ENCODE results near the gene TPH1.

Gene TPH1

DNA sequence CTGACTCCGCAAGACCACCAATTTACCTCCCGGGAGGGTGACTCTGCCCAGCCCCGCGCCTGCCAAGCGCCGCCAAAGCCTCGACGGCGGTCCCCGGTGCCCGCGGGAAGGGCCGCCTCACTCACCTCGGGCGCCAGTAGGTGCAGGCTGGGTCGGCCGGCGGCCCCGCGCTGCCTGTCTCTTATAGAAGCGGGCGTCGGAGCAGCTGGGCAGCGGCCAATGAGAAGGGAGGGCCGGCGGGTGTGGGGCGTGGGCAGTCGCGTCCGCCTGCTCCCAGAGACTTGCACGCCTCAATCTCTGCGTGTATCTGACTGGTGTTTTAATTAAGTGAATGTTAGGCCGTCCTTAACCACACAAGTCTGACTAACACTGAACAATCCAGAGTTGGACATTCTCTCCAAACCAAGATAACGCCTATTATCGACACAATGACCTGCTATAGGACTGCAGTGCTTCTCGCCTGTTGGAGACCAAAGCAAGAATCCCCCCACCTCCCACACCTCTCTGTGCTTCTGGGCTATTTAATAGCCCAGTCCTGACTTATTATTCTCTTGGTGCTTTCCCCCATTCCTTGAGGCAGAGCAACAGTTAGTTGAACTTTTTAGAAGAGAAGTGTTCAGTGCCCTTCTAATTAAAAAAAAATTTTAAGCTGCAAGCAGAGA lies at the start of gene TPH1:
Gene TPH1 (minus strand): TSS at position 154 of the 662 bp plus-strand sequence. CDS start 5,507 bp downstream, outside the sequence.
- no peak for DNase-seq (ENCODE audit: low read depth in 2 of 2)

- DNase-seq (ENCODE audit: low read depth in 2 of 2) = no peak
These were observed 47.9 kb upstream of the TPH1 start for GRCh38 chr11:18093959-18094358.

GRCh38 chr11:18091731-18092130 lies 45.7 kb upstream of the TPH1 start:
- no peak for DNase-seq (ENCODE audit: low read depth in 2 of 2)

GRCh38 chr11:18088966-18089365 lies 42.9 kb upstream of the TPH1 start:
- DNase-seq (ENCODE audit: low read depth in 2 of 2) = no peak

DNA sequence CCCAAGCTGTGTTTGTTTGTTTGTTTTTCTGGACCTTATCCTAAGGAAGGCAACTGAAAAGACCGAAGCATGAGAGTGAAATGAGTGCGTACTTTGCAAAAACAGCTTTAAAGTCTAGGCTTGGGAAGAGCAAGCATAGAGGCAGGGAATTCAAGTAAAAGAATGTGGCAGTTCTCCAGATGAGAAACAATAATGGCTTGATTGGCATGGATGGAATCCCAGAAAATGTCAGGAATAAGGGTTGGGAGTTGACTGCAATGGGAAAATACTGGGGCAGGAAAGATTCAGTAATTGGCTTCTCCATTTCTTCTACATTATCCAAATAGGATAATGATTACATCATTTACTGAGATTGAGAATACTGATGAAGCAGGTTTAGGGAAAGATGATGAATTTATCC lies 42.3 kb upstream of the TPH1 start:
- no peak for DNase-seq (ENCODE audit: low read depth in 2 of 2)

DNA sequence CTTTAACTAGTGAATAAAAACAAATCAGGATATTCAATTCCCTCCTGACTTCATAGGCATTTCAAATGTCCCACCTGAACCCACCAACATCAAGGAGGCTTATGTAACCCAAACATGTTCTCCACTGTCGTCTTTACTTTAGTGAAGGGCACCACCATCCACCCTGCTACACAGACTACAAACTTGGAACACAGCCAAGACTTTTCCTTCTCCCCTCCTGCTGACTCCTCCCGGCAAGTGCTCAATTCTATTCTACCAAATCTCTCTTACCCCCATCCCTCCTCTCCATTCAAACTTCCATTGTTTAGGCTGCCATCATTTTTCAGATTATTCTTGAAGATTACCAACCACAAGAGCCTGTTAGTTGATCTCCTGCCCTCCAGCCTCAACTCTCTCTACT lies 35.5 kb upstream of the TPH1 start:
- no peak for DNase-seq (ENCODE audit: low read depth in 2 of 2)

GRCh38 chr11:18080451-18080850 lies 34.4 kb upstream of the TPH1 start:
- DNase-seq (ENCODE audit: low read depth in 2 of 2) = no peak

DNA sequence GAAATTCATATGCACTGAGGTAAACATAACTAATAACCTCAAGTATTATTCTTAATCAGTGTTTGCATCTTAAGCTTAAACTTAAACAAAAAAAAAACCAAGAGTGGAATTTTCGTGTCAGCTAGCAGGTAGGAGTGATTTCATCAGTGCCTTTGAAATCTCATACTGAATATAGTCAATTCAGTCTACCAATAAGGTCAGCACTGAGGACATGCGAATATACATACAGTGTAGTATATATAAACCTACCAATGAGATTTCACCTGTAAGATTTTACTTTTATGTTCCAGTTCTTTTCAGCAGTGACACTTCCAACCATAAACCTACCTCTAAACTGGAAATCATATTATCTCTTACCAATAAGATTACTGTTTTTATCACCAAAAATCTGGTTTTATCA lies 32.8 kb upstream of the TPH1 start:
- DNase-seq (ENCODE audit: low read depth in 2 of 2) = no peak

DNA sequence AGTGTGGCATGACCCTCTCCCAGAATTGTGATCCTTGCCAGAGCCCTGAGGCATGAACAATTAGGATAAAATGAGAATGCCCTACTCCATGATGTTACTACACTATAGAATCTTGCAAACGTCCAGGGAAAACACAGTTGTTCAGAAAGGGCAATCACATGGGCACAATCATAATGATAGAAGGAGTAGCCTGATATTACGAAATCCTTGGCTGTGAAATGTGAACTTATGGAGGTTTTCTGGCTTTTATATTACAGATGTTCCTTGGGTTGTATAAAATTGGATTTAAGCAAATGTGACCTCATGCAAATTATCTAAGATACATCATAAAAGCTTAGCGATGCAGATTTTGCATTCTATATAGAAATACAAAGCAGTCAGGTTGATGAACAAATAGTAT lies 29.4 kb upstream of the TPH1 start:
- no peak for DNase-seq (ENCODE audit: low read depth in 2 of 2)

DNA sequence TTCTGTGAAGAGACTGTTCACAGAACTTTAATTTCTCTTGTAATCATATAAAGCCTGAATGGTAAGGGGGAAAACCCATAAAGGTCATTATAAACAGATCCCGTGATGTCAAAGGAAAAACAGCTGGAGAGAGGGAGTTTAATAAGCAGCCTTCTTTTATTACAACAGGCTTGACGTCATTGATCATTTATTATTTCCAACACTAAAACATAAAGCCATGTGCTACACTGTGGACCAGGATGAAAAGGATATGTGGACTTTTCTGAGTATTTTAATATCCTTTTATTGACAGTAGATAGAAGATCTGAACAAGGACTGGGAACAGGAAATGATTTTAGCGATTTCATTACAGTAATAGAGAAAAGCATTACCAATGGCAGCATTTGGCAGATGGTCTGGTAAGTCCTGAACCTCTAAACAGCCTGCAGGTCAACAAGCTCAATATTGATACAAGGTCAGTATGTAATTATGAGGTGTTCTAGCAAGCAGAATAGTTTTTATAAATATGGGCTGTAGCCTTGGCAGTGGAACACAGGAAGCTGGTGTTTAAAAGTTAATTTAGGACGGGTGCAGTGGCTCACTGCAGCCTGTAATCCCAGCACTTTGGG lies 25.1 kb upstream of the TPH1 start:
- DNase-seq (ENCODE audit: low read depth in 2 of 2) = no peak

- no peak for DNase-seq (ENCODE audit: low read depth in 2 of 2)
These were observed 21.3 kb upstream of the TPH1 start for GRCh38 chr11:18067372-18067771.

GRCh38 chr11:18066626-18067025 lies 20.6 kb upstream of the TPH1 start:
- no peak for DNase-seq (ENCODE audit: low read depth in 2 of 2)

DNA sequence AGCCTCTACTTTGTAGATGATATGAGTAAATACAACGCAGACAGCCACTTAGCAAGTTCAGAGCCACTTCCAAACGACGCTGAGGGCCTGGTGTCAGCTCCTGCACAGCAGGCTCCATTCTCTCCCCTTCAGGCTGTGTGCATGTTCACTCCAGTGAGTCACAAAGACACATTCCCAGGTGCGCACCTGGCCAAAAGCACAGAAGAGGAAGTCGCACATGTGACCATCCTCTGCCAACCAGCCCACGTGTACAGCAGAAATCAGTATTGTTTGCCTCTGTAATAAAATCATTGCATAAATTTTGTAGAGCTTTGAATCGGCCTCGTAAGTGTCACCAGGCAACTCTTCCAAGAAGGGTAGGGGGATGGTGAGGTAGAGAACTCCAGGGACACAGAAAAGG lies 19.5 kb upstream of the TPH1 start:
- no peak for DNase-seq (ENCODE audit: low read depth in 2 of 2)

GRCh38 chr11:18064450-18065054 lies 18.5 kb upstream of the TPH1 start:
- no peak for DNase-seq (ENCODE audit: low read depth in 2 of 2)

DNA sequence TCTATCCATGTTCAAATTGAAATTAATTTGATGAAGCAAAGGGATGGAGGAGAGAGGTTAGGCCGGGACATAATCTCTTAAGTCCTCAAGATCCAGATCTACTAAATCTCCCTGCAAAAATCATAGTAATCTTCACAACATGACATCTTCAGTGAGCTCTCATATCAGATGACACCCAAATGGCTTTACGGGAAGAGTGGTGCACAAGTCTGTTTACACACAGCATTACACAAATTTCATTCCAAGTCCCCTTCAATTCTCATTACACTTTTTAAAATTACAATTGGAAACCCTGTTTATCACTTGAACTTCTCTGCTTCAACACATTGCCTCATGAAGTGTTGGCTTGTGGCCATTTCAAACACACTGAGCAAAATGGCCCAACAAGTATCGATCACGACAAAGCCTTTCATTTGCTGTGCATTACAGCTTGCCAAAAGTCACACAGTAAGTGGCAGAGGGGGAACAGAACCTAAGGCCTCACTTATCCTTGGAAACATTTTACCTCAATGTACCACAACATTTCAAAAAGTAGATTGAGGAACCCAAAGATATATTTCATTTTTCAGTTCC lies 17.9 kb upstream of the TPH1 start:
- DNase-seq (ENCODE audit: low read depth in 2 of 2) = no peak

DNA sequence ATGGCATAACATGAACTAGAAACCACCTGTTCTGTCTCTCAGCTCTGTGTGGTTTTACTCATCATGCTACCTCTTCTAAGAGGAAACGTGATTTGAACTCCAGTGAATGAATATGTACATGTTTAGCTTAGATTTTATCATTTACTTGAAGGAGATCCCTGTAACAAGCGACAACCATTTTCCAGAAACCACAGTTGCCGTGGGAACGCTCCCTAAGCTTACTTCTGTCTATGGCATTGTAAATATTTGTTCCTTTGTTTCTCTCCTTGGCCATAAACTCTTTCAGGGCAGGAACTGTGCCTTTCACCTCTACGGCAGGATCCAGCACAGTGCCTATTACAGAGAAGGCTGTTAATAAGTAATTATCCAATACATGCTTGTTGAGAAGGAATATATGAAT lies 17.1 kb upstream of the TPH1 start:
- no peak for DNase-seq (ENCODE audit: low read depth in 2 of 2)

DNA sequence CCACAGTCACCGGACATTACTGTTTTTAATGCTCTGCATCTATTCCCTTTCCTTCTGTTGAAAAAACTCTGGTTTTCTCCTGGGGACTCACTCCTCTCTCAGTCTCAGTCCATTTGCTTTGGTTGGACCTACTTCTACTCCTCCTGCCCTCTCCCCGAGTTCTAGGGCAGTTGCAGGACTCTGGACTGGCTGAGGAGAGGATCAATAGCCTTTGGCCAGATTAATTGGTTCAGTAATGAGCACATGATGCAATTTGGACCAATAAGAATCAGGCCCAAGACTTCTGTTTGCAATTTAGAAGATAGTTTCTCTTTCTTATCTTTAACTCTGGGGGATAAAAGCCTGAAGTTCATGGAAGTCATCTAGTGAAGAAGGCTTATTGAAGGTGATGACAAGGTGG lies 15.3 kb upstream of the TPH1 start:
- DNase-seq (ENCODE audit: low read depth in 2 of 2) = no peak

DNA sequence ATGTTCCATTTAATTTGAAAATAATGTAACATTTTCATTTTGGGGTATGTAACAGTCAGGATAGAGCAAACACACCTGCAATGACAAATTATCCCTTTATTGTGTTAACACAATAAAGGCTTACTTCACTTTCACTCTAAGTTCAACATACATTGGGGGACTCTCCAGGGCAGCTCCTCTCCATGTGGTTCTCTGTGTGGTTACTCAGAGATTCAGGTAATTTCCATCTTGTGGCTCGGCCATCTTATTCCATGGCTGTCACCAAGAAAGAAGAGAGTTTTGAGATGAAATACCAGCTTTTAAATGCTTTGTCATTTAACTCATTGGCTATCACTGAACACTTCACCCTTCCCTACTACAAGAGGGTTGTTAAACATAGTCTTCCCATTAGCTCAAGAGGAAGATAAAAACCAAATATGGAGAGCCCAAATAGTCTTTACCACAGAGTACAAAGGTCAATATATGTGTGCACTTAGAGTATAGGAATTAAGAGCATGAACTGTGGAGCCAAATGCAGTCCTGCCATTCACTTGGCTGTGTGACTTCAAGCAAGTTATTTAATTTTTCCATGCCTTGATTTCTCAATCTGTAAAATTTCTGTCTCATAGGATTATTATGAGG lies 10.6 kb upstream of the TPH1 start:
- DNase-seq (ENCODE audit: low read depth in 2 of 2) = no peak

- no peak for DNase-seq (ENCODE audit: low read depth in 2 of 2)
These were observed 8.5 kb upstream of the TPH1 start for GRCh38 chr11:18054511-18055103.

- DNase-seq (ENCODE audit: low read depth in 2 of 2) = no peak
These were observed 4.8 kb upstream of the TPH1 start for GRCh38 chr11:18050848-18051247.

- DNase-seq (ENCODE audit: low read depth in 2 of 2) = no peak
These were observed 9.6 kb downstream of the TPH1 start for GRCh38 chr11:18036456-18036855.

DNA sequence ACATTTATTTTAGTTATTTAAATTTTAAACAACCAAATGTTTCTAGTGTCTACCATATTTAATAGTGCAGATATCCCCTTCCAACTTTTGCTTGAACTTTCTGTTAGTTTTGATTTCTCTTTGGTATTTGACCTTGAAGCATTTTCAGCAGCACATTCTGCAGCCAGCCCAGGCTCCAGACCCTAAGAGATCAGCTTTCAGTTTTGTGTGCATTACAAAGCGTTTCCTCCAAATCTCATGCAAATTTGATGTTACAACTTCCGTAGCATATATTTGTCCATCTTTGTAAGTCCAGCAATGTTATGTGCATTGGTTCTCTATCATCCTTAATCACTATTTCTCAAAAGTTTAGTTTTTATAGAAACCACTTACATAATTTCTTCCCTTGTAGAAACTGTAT lies 18.6 kb downstream of the TPH1 start:
- DNase-seq (ENCODE audit: low read depth in 2 of 2) = no peak
